Fibroblast of the aortic adventitia (primary cell): ENCODE measurements around the gene DGLUCY. TPM values are rescaled to one million over a fixed set of nuclear protein-coding genes. Genes with fewer than 3 reads are reported as not detected.
"Not testable (repeated sequence)": the region's sequence is repeated elsewhere in the genome, so short reads cannot be mapped to it uniquely, and the experiment has no call there.

Experiments used
- DNase-seq: peaks from one replicate; pipeline ENCODE4 v3.0.0-alpha.2; 2010; ENCODE audit warnings: low read depth
- H3K4me3 ChIP-seq: 2 replicates; pipeline ENCODE4 v1.5.1; 2011; ENCODE audit warnings: low read depth, mild to moderate bottlenecking, control low read depth, low read length, moderate library complexity
- CTCF ChIP-seq: IDR thresholded peaks from 2 replicates; pipeline ENCODE4 v1.5.1; 2011; ENCODE audit warnings: mild to moderate bottlenecking, low read length, control low read depth, inconsistent platforms; ENCODE audit not compliant: insufficient read depth
- total RNA-seq: library from RNA; depleted of rRNA; stranded (reverse); fragments of >200 nt; gene quantifications from 2 replicates; pipeline ENCODE4 v1.2.3, GENCODE V29; 2012; ENCODE audit warnings: low replicate concordance

The DGLUCY gene
- total RNA-seq, 1 donor, result 42.6 TPM

GRCh38 chr14:91154851-91155625 lies 41.2 kb downstream of the DGLUCY start:
- no peak overlapping the region for H3K4me3 ChIP-seq
- TF ChIP-seq CTCF, result no peak
- peak; percentile 55 for DNase-seq

- TF ChIP-seq CTCF, result no peak
Measured at GRCh38 chr14:91155626-91156089, 41.8 kb downstream of the DGLUCY start.

GRCh38 chr14:91156142-91156666 lies 42.3 kb downstream of the DGLUCY start:
- H3K4me3 ChIP-seq, DNase-seq: not testable (repeated sequence)

More at GRCh38 chr14:91155626-91156089, 41.8 kb downstream of the DGLUCY start:
- H3K4me3 ChIP-seq, result no peak overlapping the region
- DNase-seq, result no peak

GRCh38 chr14:91156877-91157276 lies 43.0 kb downstream of the DGLUCY start:
- not testable (repeated sequence) for DNase-seq, H3K4me3 ChIP-seq

GRCh38 chr14:91158091-91158790 lies 44.4 kb downstream of the DGLUCY start:
- no peak for TF ChIP-seq CTCF
- no peak overlapping the region for H3K4me3 ChIP-seq
- DNase-seq, result no peak

GRCh38 chr14:91159182-91159581 lies 45.3 kb downstream of the DGLUCY start:
- no peak overlapping the region for H3K4me3 ChIP-seq
- TF ChIP-seq CTCF, result no peak
- DNase-seq, result no peak

- TF ChIP-seq CTCF, result no peak
Measured at GRCh38 chr14:91159906-91160305, 46.0 kb downstream of the DGLUCY start.

GRCh38 chr14:91163316-91163715 lies 49.4 kb downstream of the DGLUCY start:
- H3K4me3 ChIP-seq, result no peak overlapping the region
- TF ChIP-seq CTCF, result no peak
- DNase-seq, result no peak

More at GRCh38 chr14:91159906-91160305, 46.0 kb downstream of the DGLUCY start:
- no peak overlapping the region for H3K4me3 ChIP-seq
- DNase-seq, result no peak
